Retinal pigment epithelial cell (primary cell): ENCODE measurements around the gene PIK3R5.

Experiments used
- DNase-seq: peaks from one replicate; pipeline ENCODE4 v3.0.0-alpha.2; 2010; ENCODE audit warnings: low read depth
- H3K4me3 ChIP-seq: 2 replicates; pipeline ENCODE4 v1.5.1; 2011; ENCODE audit warnings: mild to moderate bottlenecking, low read length, control low read depth, moderate library complexity
- CTCF ChIP-seq: conservative IDR thresholded peaks from 2 replicates; pipeline ENCODE4 v1.5.1; 2011; ENCODE audit warnings: low read depth, low read length, control low read depth, inconsistent platforms

Gene PIK3R5

DNA sequence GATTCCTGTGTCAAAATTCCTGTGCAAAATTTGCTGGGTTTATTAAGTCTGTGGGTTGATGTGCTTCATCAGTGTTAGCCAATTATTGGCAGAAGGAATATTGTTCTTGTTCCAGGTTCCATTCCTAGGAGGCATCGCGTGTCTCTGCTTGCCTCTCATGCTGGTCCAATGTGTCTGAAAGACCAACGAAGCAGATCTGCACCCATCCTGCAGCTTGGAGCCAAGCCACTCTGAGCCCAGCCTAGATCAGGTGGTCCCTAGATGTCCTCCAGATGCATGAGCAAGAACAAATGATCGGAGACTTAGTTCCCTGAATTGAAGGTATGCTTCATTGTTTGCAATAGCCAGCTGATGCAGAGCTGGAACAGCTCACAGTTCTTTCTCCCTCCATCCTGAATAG, 87.5 kb downstream of the PIK3R5 start:
- H3K4me3 ChIP-seq, result no peak overlapping the region
- TF ChIP-seq CTCF, result no peak
- DNase-seq, result no peak

- H3K4me3 ChIP-seq, result no peak overlapping the region
- TF ChIP-seq CTCF, result no peak
- no peak for DNase-seq
Observed at GRCh38 chr17:8875957-8876356, 89.5 kb downstream of the PIK3R5 start.

DNA sequence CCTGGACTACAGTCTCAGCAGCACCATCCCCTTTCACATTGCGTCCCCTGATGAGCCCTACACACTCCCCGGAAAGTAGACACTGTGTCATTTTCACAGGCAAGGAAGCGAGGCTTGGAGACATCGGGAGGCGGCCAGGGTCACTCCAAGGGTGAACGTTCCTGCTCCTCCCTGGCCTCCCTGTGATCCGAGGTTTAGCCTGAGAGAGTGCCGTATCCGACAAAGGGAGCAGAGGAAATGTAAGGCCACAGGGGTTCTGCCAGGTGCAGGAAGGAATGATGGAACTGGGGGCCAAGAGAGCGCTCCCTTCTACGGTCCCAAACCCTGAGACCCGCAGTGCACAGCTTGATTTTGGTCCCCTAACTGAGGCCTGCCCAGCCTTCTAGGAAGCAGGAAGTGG, 90.1 kb downstream of the PIK3R5 start:
- no peak for TF ChIP-seq CTCF
- DNase-seq, result no peak
- H3K4me3 ChIP-seq, result no peak overlapping the region

DNA sequence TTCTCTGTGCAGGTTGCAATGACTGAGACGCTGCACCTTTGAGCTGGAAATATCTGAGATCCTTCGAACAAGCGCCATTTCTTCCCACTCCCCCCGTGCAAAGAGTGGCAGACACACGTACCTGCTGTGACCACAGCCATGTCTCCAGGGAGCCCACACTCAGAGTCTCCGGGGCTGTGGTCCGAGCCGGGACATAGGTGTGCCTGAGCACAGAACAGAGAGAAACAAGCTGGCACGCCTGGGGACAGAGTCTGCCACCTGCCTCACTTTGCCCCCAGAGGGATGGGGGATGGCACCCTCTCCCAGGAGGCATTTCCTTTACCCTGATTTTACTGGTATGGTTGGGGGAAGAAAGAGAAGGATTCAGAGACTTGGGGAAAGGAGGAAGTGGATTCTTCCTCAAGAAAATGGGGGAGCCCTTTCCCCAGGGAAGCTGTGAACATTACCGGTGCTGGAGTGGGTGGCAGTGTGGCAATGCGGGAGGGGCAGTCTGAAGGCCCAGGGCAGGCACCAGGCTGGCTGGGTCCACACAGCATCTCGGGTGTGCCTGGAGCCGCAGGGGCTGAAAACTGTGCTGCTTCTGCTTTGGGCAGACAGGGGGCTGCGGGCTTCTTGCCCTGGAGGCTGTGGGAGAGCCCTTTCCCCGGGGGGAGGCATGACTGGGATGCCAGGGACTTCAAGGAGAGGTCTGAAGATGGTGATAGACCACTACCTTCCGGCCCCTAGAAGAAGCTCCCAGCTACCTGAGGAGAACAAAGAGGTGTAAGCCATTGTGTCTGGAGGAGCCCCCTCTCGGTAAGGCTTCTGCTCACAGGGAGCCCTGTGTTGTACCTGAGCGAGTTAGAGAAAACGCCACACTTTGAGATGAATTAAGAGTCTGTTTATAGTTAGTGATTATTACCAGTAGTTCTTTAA, 91.4 kb downstream of the PIK3R5 start:
- no peak for TF ChIP-seq CTCF
- H3K4me3 ChIP-seq, result no peak overlapping the region
- no peak for DNase-seq

GRCh38 chr17:8872705-8873435, 92.6 kb downstream of the PIK3R5 start:
- H3K4me3 ChIP-seq, result no peak overlapping the region
- DNase-seq, result no peak
- TF ChIP-seq CTCF, result no peak

DNA sequence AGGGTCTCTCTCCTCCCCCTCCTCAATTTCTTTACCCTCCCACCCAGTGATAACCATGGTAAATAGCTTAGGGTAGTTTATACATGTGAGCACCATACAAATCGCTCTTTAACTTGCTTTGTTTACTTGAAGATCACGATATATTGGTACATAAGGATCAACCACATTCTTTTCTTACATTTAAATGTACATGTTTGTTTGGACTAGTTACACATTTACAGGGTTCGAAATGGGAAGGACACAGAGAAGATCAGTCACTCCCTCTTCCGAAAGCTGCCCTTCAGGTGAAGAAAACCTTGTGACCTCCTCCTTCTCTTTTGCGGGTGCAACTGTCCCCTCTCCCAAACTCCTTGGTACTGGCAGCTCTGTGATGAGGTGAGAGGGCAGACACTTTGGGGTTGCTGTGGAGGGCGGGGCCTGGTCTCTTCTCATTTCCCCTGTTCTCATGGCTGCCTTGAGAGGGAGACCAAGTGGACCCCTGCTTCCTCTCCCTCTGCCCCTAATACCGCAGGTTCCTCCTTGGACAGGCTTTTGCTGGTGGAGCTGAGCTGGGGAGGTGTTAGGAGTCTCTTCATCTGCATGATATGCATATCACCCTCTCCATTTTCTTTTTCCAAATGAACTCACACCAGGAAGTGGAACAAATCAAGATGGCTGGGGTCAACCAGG, 93.3 kb downstream of the PIK3R5 start:
- H3K4me3 ChIP-seq, result no peak overlapping the region
- no peak for DNase-seq
- no peak for TF ChIP-seq CTCF
